Duodenal mucosa (tissue), 2 donors: ENCODE results near the gene MAP3K15.
"Not testable (repeated sequence)": the region's sequence is repeated elsewhere in the genome, so short reads cannot be mapped to it uniquely, and the experiment has no call there.

Experiments used
- H3K27ac ChIP-seq: one replicate; pipeline ENCODE4 v1.7.0; 2013; ENCODE audit warnings: low read depth, low read length
- H3K27me3 ChIP-seq, 2 donors: one replicate each; pipeline ENCODE4 v1.7.0; 2013; ENCODE audit warnings: low read length in 2 of 2, control low read depth in 1 of 2; ENCODE audit not compliant: insufficient read depth in 2 of 2, control insufficient read depth in 1 of 2
- H3K36me3 ChIP-seq, 2 donors: one replicate each; pipeline ENCODE4 v1.7.0; 2013; ENCODE audit warnings: low read length in 2 of 2, control low read depth in 1 of 2; ENCODE audit not compliant: insufficient read depth in 2 of 2, control insufficient read depth in 1 of 2
- H3K4me1 ChIP-seq, 2 donors: one replicate each; pipeline ENCODE4 v1.7.0; 2013; ENCODE audit warnings: low read length in 2 of 2, control low read depth in 1 of 2; ENCODE audit not compliant: insufficient read depth in 2 of 2, control insufficient read depth in 1 of 2
- H3K4me3 ChIP-seq, 2 donors: one replicate each; pipeline ENCODE4 v1.7.0; 2013; ENCODE audit warnings: low read length in 2 of 2, low read depth in 1 of 2
- H3K9ac ChIP-seq, 2 donors: one replicate each; pipeline ENCODE4 v1.7.0; 2013; ENCODE audit warnings: low read length in 2 of 2, low read depth in 1 of 2
- H3K9me3 ChIP-seq, 2 donors: one replicate each; pipeline ENCODE4 v1.7.0; 2013; ENCODE audit warnings: low read length in 2 of 2, control low read depth in 1 of 2; ENCODE audit not compliant: control insufficient read depth in 1 of 2

The MAP3K15 gene

DNA sequence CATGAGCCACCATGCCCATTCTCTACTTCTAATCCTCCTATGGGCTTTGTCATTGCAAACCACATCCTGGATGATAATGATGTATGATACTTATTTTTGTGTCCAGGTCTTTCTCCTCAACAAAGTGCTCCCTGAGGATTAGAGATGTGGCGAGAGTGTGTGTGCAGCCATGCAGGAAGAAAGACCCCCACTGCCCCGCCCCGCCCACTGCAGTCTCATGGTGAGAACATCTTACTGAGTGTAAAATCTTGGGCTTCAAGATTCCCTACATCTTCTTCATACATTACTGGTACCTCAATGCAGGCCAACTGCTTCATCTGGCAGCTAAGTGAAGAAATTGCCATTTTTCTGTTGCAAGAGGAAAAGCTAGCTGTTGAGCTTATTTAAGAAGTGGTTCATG, 25.9 kb upstream of the MAP3K15 start:
- Histone ChIP-seq H3K4me1 (no peaks in the 10 kb centered on the region), H3K9ac (no peak overlapping the region), H3K27me3 (no peaks in the 10 kb centered on the region), H3K27ac (no peak overlapping the region), H3K9me3 (no peaks in the 10 kb centered on the region), H3K36me3 (peaks cover 0 to 17% of the 10 kb centered on the region in 2 donors), H3K4me3 (no peak overlapping the region)

DNA sequence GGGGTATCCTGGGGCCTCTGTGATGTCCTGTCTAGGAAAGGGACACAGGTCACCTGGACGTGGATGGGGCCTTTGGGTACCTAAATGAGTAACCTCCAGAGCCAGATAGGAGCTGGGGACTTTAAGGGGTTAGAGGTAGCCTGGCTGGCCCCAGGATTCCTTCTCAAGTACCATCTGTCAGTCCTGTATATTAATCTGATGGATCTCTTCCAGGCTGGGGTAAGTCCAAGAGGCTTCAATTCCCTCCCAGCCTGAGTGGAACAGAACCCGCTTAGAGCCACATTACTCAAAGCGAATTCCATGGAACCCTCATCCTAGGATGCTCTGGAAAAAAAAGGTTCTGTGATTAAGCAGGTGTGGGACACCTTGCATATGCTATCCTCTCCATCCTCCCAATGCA, 24.8 kb upstream of the MAP3K15 start:
- Histone ChIP-seq H3K4me3 (no peak overlapping the region), H3K9me3 (no peaks in the 10 kb centered on the region), H3K27ac (no peak overlapping the region), H3K27me3 (no peaks in the 10 kb centered on the region), H3K4me1 (no peaks in the 10 kb centered on the region), H3K36me3 (peaks cover 0 to 12% of the 10 kb centered on the region in 2 donors), H3K9ac (no peak overlapping the region)

- no peaks in the 10 kb centered on the region for H3K9me3 ChIP-seq
- H3K4me1 ChIP-seq: no peaks in the 10 kb centered on the region
- peaks cover 0 to 12% of the 10 kb centered on the region in 2 donors for H3K36me3 ChIP-seq
- no peaks in the 10 kb centered on the region for H3K27me3 ChIP-seq
- no peak overlapping the region for H3K9ac ChIP-seq
- H3K4me3 ChIP-seq: no peak overlapping the region
- H3K27ac ChIP-seq: no peak overlapping the region
Measured at GRCh38 chrX:19539665-19540064, 24.4 kb upstream of the MAP3K15 start.

- Histone ChIP-seq H3K9me3 (no peaks in the 10 kb centered on the region), H3K36me3 (peaks cover 0 to 2% of the 10 kb centered on the region in 2 donors), H3K27ac (no peak overlapping the region), H3K27me3 (no peaks in the 10 kb centered on the region), H3K4me3 (no peak overlapping the region), H3K4me1 (no peaks in the 10 kb centered on the region), H3K9ac (no peak overlapping the region)
Measured at GRCh38 chrX:19535476-19535875, 20.2 kb upstream of the MAP3K15 start.

- no peak overlapping the region for H3K27ac ChIP-seq
- no peak overlapping the region for H3K4me3 ChIP-seq
- no peaks in the 10 kb centered on the region for H3K4me1 ChIP-seq
- H3K9ac ChIP-seq: no peak overlapping the region
- no peaks in the 10 kb centered on the region for H3K9me3 ChIP-seq
- no peaks in the 10 kb centered on the region for H3K27me3 ChIP-seq
- peaks cover 0 to 2% of the 10 kb centered on the region in 2 donors for H3K36me3 ChIP-seq
Measured at GRCh38 chrX:19532709-19533108, 17.4 kb upstream of the MAP3K15 start.

GRCh38 chrX:19517965-19518364, 2.7 kb upstream of the MAP3K15 start:
- no peak overlapping the region for H3K4me3 ChIP-seq
- no peak overlapping the region for H3K27ac ChIP-seq
- H3K9me3 ChIP-seq: no peaks in the 10 kb centered on the region
- no peaks in the 10 kb centered on the region for H3K27me3 ChIP-seq
- no peaks in the 10 kb centered on the region for H3K36me3 ChIP-seq
- H3K4me1 ChIP-seq: no peaks in the 10 kb centered on the region
- H3K9ac ChIP-seq: no peak overlapping the region

GRCh38 chrX:19515615-19516105, 352 bp upstream of the MAP3K15 start:
- Histone ChIP-seq H3K9ac (no peak overlapping the region), H3K4me3 (no peak overlapping the region), H3K27ac (no peak overlapping the region), H3K36me3 (no peaks in the 10 kb centered on the region), H3K4me1 (no peaks in the 10 kb centered on the region), H3K27me3 (no peaks in the 10 kb centered on the region), H3K9me3 (no peaks in the 10 kb centered on the region)

DNA sequence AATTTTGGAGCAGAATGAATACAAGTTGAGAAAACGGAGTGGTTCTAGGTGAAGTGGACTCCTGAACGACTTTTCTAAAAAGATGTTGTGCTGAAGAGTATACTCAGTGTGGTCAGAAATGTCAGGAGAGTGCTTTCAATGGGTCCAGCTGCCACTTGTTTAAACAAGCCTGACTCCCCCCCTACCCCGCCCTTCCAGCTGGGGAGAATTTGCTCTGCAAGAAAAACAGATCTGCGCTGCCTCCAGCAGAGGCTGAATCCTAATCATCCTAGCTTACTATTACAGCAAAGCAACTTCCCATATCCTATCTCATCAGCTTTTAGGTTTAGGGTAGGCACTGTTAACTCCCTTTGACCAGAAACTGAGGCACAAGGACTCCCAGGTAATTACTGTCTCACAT, 1.9 kb downstream of the MAP3K15 start:
- H3K4me1 ChIP-seq: no peaks in the 10 kb centered on the region
- no peaks in the 10 kb centered on the region for H3K36me3 ChIP-seq
- H3K27me3 ChIP-seq: no peaks in the 10 kb centered on the region
- no peak overlapping the region for H3K9ac ChIP-seq
- no peaks in the 10 kb centered on the region for H3K9me3 ChIP-seq
- no peak overlapping the region for H3K4me3 ChIP-seq
- H3K27ac ChIP-seq: no peak overlapping the region

GRCh38 chrX:19512961-19513360, 2.3 kb downstream of the MAP3K15 start:
- no peaks in the 10 kb centered on the region for H3K9me3 ChIP-seq
- H3K4me3 ChIP-seq: no peak overlapping the region
- H3K36me3 ChIP-seq: no peaks in the 10 kb centered on the region
- no peaks in the 10 kb centered on the region for H3K27me3 ChIP-seq
- H3K27ac ChIP-seq: no peak overlapping the region
- no peaks in the 10 kb centered on the region for H3K4me1 ChIP-seq
- H3K9ac ChIP-seq: no peak overlapping the region

DNA sequence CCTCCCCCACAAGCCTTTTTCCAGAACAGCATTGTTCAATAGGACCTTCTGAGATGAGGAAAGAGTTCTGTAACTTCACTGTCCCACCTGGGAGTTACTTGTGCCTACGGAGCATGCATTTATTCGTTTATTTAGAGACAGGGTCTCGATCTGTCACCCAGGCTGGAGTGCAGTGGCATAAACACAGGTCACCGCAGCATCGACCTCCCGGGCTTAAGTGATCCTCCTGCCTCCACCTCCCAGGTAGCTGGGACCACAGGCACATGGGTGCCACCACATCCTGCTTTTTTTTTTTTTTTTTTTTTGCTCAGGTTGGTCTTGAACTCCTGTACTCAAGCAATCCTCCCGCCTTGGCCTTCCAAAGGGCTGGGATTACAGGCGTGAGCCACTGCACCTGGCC, 2.9 kb downstream of the MAP3K15 start:
- no peaks in the 10 kb centered on the region for H3K4me1 ChIP-seq
- H3K27me3 ChIP-seq: no peaks in the 10 kb centered on the region
- no peaks in the 10 kb centered on the region for H3K9me3 ChIP-seq
- no peaks in the 10 kb centered on the region for H3K36me3 ChIP-seq
- no peak overlapping the region for H3K9ac ChIP-seq
- no peak overlapping the region for H3K27ac ChIP-seq
- H3K4me3 ChIP-seq: no peak overlapping the region

DNA sequence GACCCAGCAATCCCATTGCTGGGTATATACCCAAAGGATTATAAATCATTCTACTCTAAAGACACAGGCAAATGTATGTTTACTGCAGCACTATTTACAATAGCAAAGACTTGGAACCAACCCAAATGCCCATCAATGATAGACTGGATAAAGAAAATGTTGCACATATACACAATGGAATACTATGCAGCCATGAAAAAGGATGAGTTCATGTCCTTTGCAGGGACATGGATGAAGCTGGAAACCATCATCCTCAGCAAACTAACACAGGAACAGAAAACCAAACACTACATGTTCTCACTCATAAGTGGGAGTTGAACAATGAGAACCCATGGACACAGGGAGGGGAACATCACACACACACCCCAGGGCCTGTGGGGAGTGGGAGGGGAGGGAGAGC, 3.5 kb downstream of the MAP3K15 start:
- H3K9ac ChIP-seq, H3K27ac ChIP-seq, H3K4me3 ChIP-seq, H3K4me1 ChIP-seq, H3K9me3 ChIP-seq, H3K36me3 ChIP-seq, H3K27me3 ChIP-seq: not testable (repeated sequence)
